Rectal smooth muscle tissue (tissue), 1 donor: ENCODE measurements around the gene CKB.

Experiments
- H3K27ac ChIP-seq: one replicate; pipeline ENCODE4 v1.7.0; 2013; ENCODE audit warnings: low read depth, low read length, inconsistent platforms
- H3K27me3 ChIP-seq: one replicate; pipeline ENCODE4 v1.7.0; 2013; ENCODE audit warnings: low read length; ENCODE audit not compliant: control insufficient read depth, insufficient read depth
- H3K36me3 ChIP-seq: one replicate; pipeline ENCODE4 v1.7.0; 2013; ENCODE audit warnings: low read length; ENCODE audit not compliant: control insufficient read depth, insufficient read depth
- H3K4me1 ChIP-seq: one replicate; pipeline ENCODE4 v1.7.0; 2013; ENCODE audit warnings: low read length; ENCODE audit not compliant: control insufficient read depth, insufficient read depth
- H3K4me3 ChIP-seq: one replicate; pipeline ENCODE4 v1.7.0; 2013; ENCODE audit warnings: low read length
- H3K9ac ChIP-seq: one replicate; pipeline ENCODE4 v1.7.0; 2013; ENCODE audit warnings: low read length

Gene CKB

DNA sequence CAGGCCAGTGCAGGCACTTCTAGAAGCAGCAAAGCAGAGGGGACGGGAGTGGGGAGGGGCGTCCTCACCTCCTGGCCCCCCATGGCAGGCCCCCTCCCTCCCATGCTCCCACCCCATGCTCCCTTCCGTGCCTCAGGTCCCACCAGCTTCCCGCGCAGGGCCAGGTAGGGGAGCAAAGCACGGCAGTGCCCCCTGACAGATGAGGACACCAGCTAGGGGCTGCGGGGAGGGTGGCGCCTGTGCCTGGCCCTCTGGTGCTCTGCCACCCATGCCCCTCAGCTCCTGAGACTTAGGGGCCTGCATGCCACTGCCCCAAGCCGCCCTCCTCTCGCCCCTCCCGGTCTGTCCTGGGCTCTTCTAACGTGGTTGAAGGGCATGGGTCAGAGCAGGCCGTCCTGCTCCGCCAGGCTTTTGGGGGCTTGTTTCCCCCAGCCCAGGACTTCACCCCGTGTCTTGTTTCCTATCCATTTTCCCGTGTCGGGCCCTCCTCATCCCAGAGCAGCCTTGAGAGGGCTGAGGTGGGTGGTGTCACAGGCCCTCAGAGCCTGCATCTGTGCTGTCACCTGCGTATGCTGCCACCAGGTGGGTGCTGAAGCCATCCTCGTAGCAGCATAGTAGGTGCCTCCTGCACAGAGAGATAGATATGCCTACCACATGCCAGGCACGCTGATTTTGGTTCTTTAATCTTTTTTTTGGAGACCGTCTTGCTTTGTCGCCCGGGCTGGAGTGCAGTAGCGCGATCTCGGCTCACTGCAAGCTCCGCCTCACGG is 16.6 kb upstream of the CKB start:
- Histone ChIP-seq H3K36me3 (no peaks in the 10 kb centered on the region), H3K4me3 (no peak overlapping the region), H3K27ac (peak overlapping the region; percentile 90), H3K4me1 (peaks cover 75% of the 10 kb centered on the region), H3K27me3 (no peaks in the 10 kb centered on the region), H3K9ac (no peak overlapping the region)

DNA sequence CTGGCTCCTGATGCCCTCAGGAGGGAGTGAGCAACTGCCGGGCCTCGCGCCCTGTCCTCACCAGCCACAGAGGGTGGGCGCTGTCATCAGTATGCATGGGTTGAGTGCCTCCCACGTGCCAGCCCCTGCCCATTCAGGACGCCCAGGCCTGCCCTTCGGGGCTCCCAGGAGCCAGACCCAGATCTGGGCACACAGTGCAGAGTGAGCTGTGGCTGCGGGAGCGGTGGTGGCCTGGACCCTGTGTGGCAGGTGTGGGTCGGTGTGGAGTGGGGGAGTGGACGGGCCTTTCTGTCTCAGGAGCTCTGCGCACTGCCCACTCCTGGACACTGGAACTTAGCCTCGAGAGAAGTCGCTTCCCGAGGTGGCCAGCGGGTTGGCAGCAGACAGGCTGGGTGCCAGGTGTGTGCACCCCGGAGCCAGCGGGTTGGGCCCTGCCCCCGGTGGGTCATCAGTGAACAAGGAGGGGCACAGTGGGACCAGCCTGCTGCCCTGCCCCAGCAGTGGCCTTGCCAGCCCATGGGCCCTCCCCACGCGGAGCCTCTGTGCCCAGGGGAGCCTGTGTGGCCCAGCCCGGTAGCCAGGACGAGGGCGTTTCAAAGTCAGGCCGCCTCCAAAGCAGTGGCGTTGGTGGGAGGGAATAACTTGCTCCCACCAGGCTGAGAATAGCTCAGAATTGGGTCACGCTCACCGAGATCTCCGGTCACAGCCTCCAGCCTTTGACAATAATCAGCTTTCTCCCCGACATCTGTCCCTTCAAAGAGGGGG is 15.8 kb upstream of the CKB start:
- Histone ChIP-seq H3K27ac (peak overlapping the region; percentile 90), H3K4me3 (no peak overlapping the region), H3K4me1 (peaks cover 76% of the 10 kb centered on the region), H3K27me3 (no peaks in the 10 kb centered on the region), H3K9ac (no peak overlapping the region), H3K36me3 (peaks cover 3% of the 10 kb centered on the region)

DNA sequence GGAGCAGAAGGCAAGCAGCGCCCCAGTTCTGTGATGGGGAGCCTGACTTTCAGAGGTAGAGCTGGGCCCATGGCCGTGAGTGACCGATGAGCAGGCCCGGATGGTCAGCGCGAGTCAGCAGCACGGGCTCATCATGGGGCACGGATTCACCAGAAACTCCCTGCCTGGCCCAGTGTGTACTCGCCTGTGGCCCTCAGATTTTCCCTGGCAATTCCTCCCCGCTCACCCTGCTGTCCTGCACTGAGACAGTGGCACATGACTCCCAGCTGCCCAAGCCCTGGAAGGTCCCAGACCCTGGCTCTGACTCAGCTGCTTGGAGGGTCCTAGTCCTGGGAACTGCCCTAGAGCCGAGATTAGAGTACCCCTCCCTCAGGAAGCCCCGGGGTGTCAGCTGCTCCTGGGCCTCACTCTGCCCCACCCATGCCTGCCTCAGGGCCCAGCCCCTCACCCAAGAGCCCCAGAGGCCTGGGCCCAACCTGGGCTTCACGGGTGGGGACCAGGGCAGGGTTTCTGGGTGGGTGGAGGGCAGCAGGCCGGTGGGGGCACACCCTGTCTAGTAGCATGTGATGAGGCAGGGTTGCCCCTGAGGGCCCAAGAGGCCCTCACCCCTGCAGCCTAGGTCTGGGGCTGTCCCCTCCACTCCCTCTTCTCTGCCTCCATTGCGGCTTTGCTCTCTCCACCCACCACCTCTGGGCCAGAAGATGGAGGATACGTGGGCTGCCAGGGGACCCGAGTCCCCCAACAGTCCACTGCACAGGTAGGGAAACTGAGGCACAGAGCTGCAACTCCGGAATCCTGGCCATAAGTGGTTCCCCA is 14.8 kb upstream of the CKB start:
- no peak overlapping the region for H3K9ac ChIP-seq
- peaks cover 3% of the 10 kb centered on the region for H3K36me3 ChIP-seq
- H3K27me3 ChIP-seq: no peaks in the 10 kb centered on the region
- peaks cover 73% of the 10 kb centered on the region for H3K4me1 ChIP-seq
- H3K4me3 ChIP-seq: no peak overlapping the region
- H3K27ac ChIP-seq: peak overlapping the region; percentile 98

DNA sequence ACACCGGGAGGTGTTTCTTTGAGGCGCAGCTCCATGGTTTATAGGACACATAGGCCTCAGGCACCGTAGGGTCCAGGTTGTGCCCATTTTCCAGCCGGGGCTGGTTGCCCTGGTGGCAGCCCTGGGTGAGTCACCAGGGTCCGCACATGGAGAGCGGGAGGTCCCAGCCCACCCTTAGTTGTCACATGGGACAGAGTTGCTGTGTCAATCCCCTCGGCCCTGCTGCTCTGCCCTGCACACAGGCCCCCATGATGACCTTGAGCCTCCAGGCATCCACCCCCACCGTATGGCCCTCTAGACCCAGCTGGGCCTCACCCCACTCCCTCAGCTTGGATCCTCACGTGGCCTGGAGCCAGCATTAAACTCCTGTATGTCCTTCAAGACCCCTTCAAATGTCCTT is 14.1 kb upstream of the CKB start:
- H3K9ac ChIP-seq: no peak overlapping the region
- peaks cover 70% of the 10 kb centered on the region for H3K4me1 ChIP-seq
- no peaks in the 10 kb centered on the region for H3K27me3 ChIP-seq
- H3K27ac ChIP-seq: peak overlapping the region; percentile 98
- H3K4me3 ChIP-seq: no peak overlapping the region
- peaks cover 3% of the 10 kb centered on the region for H3K36me3 ChIP-seq

- Histone ChIP-seq H3K4me1 (peaks cover 63% of the 10 kb centered on the region), H3K4me3 (peak overlapping the region; percentile 2), H3K27me3 (no peaks in the 10 kb centered on the region), H3K9ac (no peak overlapping the region), H3K36me3 (peaks cover 3% of the 10 kb centered on the region), H3K27ac (peak overlapping the region; percentile 98)
Measured at GRCh38 chr14:103535891-103536565, 13.4 kb upstream of the CKB start.

GRCh38 chr14:103535081-103535890 is 12.7 kb upstream of the CKB start:
- Histone ChIP-seq H3K27me3 (no peaks in the 10 kb centered on the region), H3K4me1 (peaks cover 56% of the 10 kb centered on the region), H3K27ac (peak overlapping the region; percentile 98), H3K9ac (peak overlapping the region; percentile 14), H3K4me3 (peak overlapping the region; percentile 2), H3K36me3 (peaks cover 3% of the 10 kb centered on the region)

DNA sequence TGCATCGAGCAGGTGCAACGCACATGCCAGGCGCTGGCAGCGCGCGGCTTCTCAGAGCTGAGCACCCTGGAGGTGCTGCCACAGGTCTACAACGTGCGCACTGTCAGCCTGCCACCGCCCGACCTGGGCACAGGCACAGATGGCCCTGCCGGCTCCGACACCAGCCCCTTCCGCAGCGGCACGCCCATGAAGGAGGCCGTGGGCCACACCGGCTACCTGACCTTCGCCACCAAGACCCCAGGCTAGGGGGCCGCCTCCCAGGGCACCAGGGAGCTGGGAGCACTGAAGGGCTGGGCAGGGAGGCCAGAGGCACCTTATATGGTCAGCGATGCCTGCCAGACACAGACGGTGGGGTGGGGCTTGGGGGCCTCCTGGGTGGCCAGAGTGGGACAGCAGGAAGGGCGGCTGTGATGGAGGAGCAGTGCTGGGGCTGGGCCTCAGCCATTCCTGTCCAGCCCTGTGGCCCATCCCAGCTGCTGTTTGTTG is 12.0 kb upstream of the CKB start:
- H3K4me1 ChIP-seq: peaks cover 59% of the 10 kb centered on the region
- no peaks in the 10 kb centered on the region for H3K27me3 ChIP-seq
- no peak overlapping the region for H3K9ac ChIP-seq
- peak overlapping the region; percentile 98 for H3K27ac ChIP-seq
- no peak overlapping the region for H3K4me3 ChIP-seq
- H3K36me3 ChIP-seq: peaks cover 3% of the 10 kb centered on the region

DNA sequence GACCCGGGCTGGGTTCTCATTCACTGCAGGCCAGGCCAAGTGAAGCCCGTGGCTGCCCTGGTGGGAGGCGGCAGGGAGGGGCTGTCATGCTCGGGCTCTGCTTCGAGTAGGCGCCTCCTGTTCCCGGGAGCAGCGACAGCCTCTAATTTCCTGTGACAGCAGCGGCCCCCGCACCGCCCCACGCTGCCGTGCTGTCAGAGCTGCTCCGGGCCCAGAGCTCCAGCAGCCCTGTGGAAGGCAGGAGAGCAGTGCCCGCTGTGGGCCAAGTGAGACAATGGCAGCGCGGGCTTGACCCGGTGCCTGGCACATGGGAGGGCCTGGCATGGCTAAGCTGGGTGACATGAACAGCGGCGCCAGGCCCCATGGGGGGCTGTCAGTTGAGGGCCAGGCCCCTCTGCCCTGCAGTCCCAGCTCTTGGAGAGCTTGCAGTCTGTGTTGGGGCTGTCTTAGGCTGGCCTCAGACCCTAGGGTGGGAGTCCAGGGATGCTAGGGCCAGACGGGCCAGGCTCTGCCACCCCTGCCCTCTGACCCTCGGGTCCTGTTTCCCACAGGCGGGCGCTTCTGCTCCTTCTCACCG is 11.5 kb upstream of the CKB start:
- peak overlapping the region; percentile 39 for H3K4me3 ChIP-seq
- no peaks in the 10 kb centered on the region for H3K27me3 ChIP-seq
- H3K36me3 ChIP-seq: peaks cover 3% of the 10 kb centered on the region
- H3K4me1 ChIP-seq: peaks cover 56% of the 10 kb centered on the region
- no peak overlapping the region for H3K9ac ChIP-seq
- H3K27ac ChIP-seq: peak overlapping the region; percentile 98

DNA sequence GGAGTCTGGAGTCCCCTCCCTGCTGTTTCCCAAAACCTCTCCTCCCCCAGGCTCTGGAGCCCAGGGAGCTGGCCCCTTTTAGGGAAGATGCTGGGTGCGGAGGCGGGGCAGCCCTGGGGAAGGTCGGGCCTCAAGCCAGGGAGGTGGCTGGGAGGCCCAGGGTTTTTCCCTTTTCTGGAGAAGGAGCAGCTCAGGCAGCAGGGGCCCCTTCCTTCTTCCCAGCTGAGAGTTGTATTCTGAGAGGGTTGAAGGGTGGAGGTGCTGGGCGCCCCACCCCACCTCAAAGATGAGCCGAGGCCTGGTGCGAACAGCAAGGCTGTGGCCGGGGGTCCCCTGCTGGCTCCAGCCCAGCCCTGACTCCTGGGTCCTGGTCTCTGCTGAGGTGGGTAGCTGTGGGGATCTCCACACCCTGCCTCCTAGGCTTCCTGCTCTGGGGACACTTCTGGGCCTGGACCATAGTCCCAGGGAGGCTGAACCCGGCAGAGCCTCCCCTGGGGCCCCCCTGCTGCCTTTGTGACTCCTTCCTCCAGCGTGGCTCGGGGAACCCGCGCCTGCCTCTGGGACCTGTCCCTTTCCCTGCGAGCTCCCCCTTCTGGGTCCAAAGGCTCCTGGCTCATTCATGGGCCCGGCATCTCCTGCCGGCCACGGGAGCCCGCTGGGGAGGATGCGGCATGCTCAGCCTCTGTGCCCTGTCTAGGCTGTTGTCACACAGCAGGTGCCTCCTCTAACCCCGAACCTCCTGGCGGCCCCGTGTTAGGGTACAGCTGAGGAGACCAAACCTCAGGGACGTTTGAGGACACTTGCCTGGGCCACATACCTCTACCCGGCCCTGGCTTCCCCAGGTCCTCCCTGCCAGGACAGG is 10.7 kb upstream of the CKB start:
- H3K36me3 ChIP-seq: peaks cover 3% of the 10 kb centered on the region
- H3K4me3 ChIP-seq: peak overlapping the region; percentile 39
- no peaks in the 10 kb centered on the region for H3K27me3 ChIP-seq
- H3K4me1 ChIP-seq: peaks cover 51% of the 10 kb centered on the region
- peak overlapping the region; percentile 98 for H3K27ac ChIP-seq
- peak overlapping the region; percentile 14 for H3K9ac ChIP-seq

DNA sequence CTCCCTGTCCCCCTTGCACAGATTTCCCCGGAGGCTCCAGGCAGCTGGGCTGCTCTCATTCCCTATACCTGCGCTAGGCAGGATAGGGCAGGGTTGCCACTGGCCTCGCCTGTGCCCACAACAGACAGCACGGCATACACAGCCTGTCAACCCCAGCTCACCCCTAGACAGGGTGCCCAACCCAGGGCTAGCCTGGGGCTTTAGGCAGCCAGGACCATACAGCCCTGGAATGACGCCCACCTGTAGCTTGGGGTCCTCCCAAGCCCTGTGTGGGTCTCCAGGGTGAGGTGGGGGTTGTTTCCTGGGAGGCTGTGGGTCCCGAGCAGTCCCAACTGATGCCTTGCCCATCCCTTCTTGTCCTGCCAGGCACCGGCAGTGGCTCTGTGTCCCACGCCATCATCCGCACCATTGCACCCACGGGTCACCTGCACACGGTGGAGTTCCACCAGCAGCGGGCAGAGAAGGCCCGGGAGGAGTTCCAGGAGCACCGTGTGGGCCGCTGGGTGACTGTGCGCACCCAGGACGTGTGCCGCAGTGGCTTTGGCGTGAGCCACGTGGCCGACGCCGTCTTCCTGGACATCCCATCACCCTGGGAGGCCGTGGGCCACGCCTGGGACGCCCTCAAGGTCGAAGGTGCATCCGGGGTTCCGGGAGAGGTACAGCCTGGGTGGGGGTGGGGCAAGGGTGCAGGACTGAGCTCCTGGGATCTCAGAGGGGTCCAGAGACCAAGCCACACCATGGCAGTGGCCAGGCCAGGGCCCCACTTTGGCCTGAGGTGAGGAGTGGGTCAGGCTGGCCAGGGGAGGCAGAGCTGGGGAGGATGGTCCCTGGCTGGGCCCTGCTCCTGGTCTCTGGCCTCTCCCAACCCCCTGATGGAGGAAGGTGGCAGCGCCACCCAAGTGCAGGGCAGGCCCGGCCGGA is 9.8 kb upstream of the CKB start:
- no peak overlapping the region for H3K4me3 ChIP-seq
- H3K9ac ChIP-seq: no peak overlapping the region
- no peaks in the 10 kb centered on the region for H3K27me3 ChIP-seq
- H3K36me3 ChIP-seq: peaks cover 3% of the 10 kb centered on the region
- peaks cover 52% of the 10 kb centered on the region for H3K4me1 ChIP-seq
- peak overlapping the region; percentile 98 for H3K27ac ChIP-seq
